Left lung (tissue), 10 donors: ENCODE data around the gene TMEM175. TPM values are rescaled to one million over a fixed set of nuclear protein-coding genes. Genes with fewer than 3 reads are reported as not detected.
A peak's percentile ranks its signal among the peaks of the same experiment; 100 is the strongest.

ENCODE experiments used
- ATAC-seq: fragments of 200-7000 bp; cut with Tn5 transposase; one replicate; pipeline ENCODE4 v1.9.1; 2020; ENCODE audit warnings: moderate library complexity
- DNase-seq, 4 donors: peaks; one replicate each; pipeline ENCODE4 v3.0.0-alpha.2; 2013 to 2020
- H3K27ac ChIP-seq, 2 donors: fragments of 200-600 bp; sonication (generic) in 1 of 2; one replicate each; pipeline versions ENCODE4 v1.5.0 to v1.8.0; 2020 to 2021
- H3K27me3 ChIP-seq, 2 donors: fragments of 200-600 bp; sonication (generic) in 1 of 2; one replicate each; pipeline versions ENCODE4 v1.5.0 to v1.8.0; 2020 to 2021
- H3K36me3 ChIP-seq, 2 donors: fragments of 200-600 bp; sonication (generic) in 1 of 2; one replicate each; pipeline versions ENCODE4 v1.5.0 to v1.8.0; 2020 to 2021
- H3K4me1 ChIP-seq, 2 donors: fragments of 200-600 bp; one replicate each; pipeline ENCODE4 v1.8.0; 2021
- H3K4me3 ChIP-seq, 2 donors: fragments of 200-600 bp; sonication (generic) in 1 of 2; one replicate each; pipeline versions ENCODE4 v1.5.0 to v1.8.0; 2020 to 2021; ENCODE audit warnings: mild to moderate bottlenecking in 1 of 2
- H3K9me3 ChIP-seq, 2 donors: fragments of 200-600 bp; sonication (generic) in 1 of 2; one replicate each; pipeline versions ENCODE4 v1.5.0 to v1.8.0; 2020 to 2021
- intact Hi-C, 2 donors: fragments of 100-400 bp; cut with DNase I; formaldehyde crosslinking; loops; one replicate each; pipeline versions ENCODE4 v1.11.2 to v1.14.2; 2022
- polyA plus RNA-seq, 6 donors: library from polyadenylated mRNA; unstranded; fragments of 120-200 nt; gene quantifications; one replicate each; pipeline ENCODE4 v1.2.1, GENCODE V29; 2013; ENCODE audit not compliant: insufficient read length in 6 of 6
- total RNA-seq, 2 donors: library from RNA; stranded (reverse); fragmentation: NEBNext Ultra II Directional; extraction: Animal tissue kit (Norgen Biotek cat#: 25700); gene quantifications; one replicate each; pipeline ENCODE4 v1.2.1, GENCODE V29; 2021
- TF ChIP-seq, protein P1 (sequence below), 2 donors: fragments of 200-600 bp; sonication (generic) in 1 of 2; IDR thresholded peaks; one replicate each; pipeline versions ENCODE4 v1.5.0 to v1.8.0; 2021; ENCODE audit warnings: antibody characterized with exemption in 2 of 2
- donor health status: DM: no; HTN: yes; CAD: no.
- donor health status: DM: no; HTN: no; CAD: no.

Gene TMEM175
- total and polyA plus RNA-seq, 8 donors: 24.4 to 38.7 (median 27.6) TPM

DNA sequence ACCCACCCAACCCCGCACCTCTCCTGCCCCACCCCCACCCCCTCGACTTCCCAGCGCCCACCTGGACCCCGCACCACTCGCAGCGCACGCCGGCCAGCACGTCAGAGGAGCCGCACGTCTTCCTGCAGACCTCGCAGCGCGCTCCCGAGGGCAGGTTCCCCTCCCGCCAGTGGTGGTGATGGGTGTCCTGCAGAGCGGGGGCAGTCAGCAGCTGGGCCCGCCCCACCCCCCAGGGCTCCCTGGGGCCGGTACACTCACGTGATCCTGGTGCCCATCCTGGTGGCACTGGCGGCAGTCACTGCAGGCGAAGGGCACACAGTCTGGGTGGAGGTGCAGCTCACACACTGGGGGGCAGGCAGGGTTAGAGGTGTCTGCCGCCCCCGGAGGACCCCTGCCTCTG is 36.0 kb downstream of the TMEM175 start:
- peaks cover 0 to 5% of the 10 kb centered on the region in 2 donors for H3K27me3 ChIP-seq
- H3K4me1 ChIP-seq: peaks cover 12 to 24% of the 10 kb centered on the region in 2 donors
- no peak overlapping the region for H3K27ac ChIP-seq
- TF ChIP-seq, protein P1, sequence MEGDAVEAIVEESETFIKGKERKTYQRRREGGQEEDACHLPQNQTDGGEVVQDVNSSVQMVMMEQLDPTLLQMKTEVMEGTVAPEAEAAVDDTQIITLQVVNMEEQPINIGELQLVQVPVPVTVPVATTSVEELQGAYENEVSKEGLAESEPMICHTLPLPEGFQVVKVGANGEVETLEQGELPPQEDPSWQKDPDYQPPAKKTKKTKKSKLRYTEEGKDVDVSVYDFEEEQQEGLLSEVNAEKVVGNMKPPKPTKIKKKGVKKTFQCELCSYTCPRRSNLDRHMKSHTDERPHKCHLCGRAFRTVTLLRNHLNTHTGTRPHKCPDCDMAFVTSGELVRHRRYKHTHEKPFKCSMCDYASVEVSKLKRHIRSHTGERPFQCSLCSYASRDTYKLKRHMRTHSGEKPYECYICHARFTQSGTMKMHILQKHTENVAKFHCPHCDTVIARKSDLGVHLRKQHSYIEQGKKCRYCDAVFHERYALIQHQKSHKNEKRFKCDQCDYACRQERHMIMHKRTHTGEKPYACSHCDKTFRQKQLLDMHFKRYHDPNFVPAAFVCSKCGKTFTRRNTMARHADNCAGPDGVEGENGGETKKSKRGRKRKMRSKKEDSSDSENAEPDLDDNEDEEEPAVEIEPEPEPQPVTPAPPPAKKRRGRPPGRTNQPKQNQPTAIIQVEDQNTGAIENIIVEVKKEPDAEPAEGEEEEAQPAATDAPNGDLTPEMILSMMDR (IDR thresholded peaks at IDR 0.05): no peak
- peaks cover 0 to 46% of the 10 kb centered on the region in 2 donors for H3K36me3 ChIP-seq
- no peak for ATAC-seq
- intact Hi-C loops: no loop called here
- no peak overlapping the region for H3K4me3 ChIP-seq
- no peaks in the 10 kb centered on the region for H3K9me3 ChIP-seq
- peak in 1 of 4 donors; percentile 68 for DNase-seq

DNA sequence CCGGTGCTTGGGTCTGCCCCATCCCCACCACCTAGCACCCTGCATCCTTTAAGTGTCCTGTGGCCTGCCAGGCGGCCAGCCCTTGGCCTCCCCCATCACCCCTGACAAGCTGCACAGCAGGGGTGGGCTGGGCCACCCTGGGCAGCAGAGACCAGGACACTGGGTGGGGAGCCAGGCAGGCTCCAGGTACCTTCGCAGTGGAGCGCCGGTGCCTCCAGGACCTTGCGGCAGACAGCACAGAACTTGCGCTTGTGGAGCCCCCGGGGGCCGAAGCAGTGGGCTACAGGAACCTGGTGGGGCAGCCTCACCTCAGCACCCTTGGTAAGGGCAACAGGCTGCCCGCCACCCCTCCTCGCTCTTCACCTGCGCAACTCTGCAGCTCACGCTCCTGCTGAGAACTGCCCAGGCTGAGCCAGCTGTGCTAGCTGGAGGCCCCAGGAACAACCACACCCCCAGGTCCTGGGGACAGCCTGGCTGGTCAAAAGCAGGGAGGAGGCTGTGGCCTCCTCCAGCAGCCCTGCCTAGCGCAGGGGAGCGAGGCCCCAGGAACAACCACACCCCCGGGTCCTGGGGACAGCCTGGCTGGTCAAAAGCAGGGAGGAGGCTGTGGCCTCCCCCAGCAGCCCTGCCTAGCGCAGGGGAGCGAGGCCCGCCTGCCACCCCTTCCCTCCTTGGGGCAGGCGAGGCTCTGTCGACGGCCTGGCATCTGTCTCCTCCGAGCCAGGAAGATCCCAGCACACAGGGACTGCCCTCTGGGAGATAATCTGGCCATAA is 36.5 kb downstream of the TMEM175 start:
- Histone ChIP-seq H3K36me3 (peaks cover 0 to 40% of the 10 kb centered on the region in 2 donors), H3K9me3 (no peaks in the 10 kb centered on the region), H3K27ac (no peak overlapping the region), H3K27me3 (peaks cover 0 to 5% of the 10 kb centered on the region in 2 donors), H3K4me3 (no peak overlapping the region), H3K4me1 (peaks cover 12 to 26% of the 10 kb centered on the region in 2 donors)
- ATAC-seq (no peak), DNase-seq (peak in 1 of 4 donors; percentile 65)
- TF ChIP-seq, protein P1 (IDR thresholded peaks at IDR 0.05): no peak
- intact Hi-C loops: no loop called here

DNA sequence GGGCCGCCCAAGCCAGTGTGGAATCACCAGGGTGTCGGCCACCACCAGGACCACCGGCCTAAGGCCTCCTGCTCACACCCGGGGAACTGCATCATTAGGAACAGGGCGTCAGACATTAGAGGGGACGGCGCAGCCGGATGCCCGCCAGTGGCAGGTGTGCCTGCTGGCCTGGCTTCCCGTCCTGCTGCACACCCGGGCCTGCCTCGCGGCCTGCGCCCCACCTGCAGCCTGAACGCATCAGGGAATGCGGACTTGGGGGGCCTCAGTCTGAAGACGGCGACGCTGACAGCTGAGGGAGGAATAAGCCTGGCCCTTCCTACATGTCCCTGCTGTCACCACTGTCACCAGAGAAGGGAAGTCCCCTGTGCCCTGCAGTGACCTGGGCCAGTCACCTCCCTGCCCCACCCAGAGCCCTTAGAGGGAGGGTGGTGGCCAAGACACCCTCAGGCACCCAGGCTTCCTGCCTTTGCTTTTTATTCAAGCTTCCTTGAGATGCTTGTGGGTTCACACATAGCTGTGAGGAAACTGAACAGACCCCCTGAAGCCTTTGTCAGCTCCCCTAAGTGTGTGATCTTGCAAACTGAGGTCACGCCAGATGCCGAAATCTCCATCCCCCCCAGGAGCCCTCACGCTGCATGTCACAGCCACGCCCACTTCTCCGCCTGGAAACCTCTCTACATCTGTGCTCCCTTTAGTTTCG is 37.9 kb downstream of the TMEM175 start:
- H3K27ac ChIP-seq: no peak overlapping the region
- peak in 1 of 4 donors; percentile 79 for DNase-seq
- H3K27me3 ChIP-seq: peaks cover 0 to 5% of the 10 kb centered on the region in 2 donors
- H3K9me3 ChIP-seq: no peaks in the 10 kb centered on the region
- ATAC-seq: no peak
- peaks cover 12 to 29% of the 10 kb centered on the region in 2 donors for H3K4me1 ChIP-seq
- TF ChIP-seq, protein P1 (IDR thresholded peaks at IDR 0.05): no peak
- no peak overlapping the region for H3K4me3 ChIP-seq
- peaks cover 0 to 26% of the 10 kb centered on the region in 2 donors for H3K36me3 ChIP-seq
- intact Hi-C loops: no loop called here

DNA sequence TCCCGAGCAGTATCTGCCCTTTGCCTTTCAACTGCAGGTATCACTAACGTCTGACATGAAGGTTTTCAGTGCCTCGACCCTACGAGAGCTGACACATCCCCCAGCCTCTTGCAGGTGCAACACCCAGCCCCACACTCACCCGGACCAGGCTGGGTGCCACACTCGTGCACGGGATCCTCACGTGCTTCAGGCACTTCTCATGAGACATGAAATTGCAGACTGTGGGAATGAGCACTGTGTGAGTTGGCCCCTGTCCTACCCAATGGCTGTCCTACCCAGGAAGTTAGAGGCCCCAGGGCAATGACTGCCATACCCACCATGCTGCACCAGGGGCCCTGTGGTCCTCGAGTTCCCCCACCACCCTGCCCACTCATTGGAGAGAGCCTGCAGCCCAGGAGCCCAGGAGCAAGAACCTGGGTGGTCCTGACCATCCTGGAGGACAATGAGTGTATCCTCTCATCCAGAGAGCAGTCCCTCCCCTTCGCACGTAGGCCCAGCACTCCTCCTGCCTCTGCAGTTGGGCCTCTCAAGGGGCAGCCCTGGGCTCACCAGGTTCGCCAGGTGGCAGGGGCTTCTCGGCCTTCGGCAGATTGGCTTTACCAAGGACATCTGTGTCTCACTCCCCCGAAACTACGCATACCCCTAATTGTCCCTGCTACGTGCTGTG is 38.7 kb downstream of the TMEM175 start:
- Histone ChIP-seq H3K36me3 (peaks cover 0 to 18% of the 10 kb centered on the region in 2 donors), H3K9me3 (no peaks in the 10 kb centered on the region), H3K27ac (no peak overlapping the region), H3K4me1 (peaks cover 12 to 29% of the 10 kb centered on the region in 2 donors), H3K27me3 (peaks cover 0 to 5% of the 10 kb centered on the region in 2 donors), H3K4me3 (no peak overlapping the region)
- TF ChIP-seq, protein P1 (IDR thresholded peaks at IDR 0.05): no peak
- intact Hi-C loops: no loop called here
- ATAC-seq: no peak
- DNase-seq: peak in 1 of 4 donors; percentile 53
